Measurements from ENCODE around the gene XPO1.

Gene XPO1

GRCh38 chr2:61566566-61566965, 28.4 kb upstream of the XPO1 start:
- ChIA-PET CTCF (no interaction called here), POLR2A (ENCODE audit: low non-redundant PET) (no interaction called here)
- TF ChIP-seq, protein P1, sequence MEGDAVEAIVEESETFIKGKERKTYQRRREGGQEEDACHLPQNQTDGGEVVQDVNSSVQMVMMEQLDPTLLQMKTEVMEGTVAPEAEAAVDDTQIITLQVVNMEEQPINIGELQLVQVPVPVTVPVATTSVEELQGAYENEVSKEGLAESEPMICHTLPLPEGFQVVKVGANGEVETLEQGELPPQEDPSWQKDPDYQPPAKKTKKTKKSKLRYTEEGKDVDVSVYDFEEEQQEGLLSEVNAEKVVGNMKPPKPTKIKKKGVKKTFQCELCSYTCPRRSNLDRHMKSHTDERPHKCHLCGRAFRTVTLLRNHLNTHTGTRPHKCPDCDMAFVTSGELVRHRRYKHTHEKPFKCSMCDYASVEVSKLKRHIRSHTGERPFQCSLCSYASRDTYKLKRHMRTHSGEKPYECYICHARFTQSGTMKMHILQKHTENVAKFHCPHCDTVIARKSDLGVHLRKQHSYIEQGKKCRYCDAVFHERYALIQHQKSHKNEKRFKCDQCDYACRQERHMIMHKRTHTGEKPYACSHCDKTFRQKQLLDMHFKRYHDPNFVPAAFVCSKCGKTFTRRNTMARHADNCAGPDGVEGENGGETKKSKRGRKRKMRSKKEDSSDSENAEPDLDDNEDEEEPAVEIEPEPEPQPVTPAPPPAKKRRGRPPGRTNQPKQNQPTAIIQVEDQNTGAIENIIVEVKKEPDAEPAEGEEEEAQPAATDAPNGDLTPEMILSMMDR (conservative IDR thresholded peaks at IDR 0.05; ENCODE audit: low read depth) = no peak
- DNase-seq (ENCODE audit: low spot score) = no peak
- no peak overlapping the region for H3K27ac ChIP-seq

DNA sequence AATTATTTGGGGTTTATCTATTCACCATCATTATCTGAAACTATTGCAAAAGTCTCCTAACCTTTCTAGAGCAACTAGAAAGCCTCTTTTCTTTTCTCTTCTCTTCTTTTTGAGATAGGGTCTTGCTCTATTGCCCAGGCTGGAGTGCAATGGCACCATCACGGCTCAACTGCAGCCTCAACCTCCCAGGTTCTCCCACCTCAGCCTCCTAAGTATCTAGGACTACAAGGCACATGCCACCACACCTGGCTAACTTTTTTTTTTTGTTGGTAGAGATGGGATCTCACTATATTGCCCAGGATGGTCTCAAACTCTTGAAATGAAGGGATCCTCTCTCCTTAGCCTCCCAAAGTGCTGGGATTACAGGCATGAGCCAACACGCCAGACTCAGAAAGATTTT, 24.5 kb upstream of the XPO1 start:
- ChIA-PET CTCF (no interaction called here), POLR2A (ENCODE audit: low non-redundant PET) (no interaction called here)
- TF ChIP-seq, protein P1 (conservative IDR thresholded peaks at IDR 0.05; ENCODE audit: low read depth) = no peak
- no peak for DNase-seq (ENCODE audit: low spot score)
- no peak overlapping the region for H3K27ac ChIP-seq

GRCh38 chr2:61558160-61558559, 20.0 kb upstream of the XPO1 start:
- H3K27ac ChIP-seq = no peak overlapping the region
- TF ChIP-seq, protein P1 (conservative IDR thresholded peaks at IDR 0.05; ENCODE audit: low read depth) = no peak
- POLR2A ChIA-PET (ENCODE audit: low non-redundant PET) = no interaction called here
- DNase-seq (ENCODE audit: low spot score) = no peak
- CTCF ChIA-PET = no interaction called here

DNA sequence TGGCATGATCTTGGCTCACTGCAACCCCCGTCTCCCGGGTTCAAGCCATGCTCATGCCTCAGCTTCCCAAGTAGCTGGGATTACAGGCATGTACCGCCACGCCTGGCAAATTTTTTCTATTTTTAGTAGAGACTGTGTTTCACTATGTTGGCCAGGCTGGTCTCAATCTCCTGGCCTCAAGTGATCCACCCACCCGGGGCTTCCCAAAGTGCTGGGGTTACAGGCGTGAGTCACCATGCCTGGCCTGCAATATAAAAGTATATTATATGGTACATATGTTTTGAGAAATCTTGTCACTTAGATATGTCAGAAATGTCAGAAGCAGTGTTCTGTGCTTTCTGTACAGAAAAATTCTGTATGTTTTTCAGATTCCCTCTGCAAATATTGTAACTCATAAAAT, 19.2 kb upstream of the XPO1 start:
- ChIA-PET POLR2A (ENCODE audit: low non-redundant PET) (no interaction called here), CTCF (no interaction called here)
- H3K27ac ChIP-seq = no peak overlapping the region
- DNase-seq (ENCODE audit: low spot score) = no peak
- TF ChIP-seq, protein P1 (conservative IDR thresholded peaks at IDR 0.05; ENCODE audit: low read depth) = no peak

DNA sequence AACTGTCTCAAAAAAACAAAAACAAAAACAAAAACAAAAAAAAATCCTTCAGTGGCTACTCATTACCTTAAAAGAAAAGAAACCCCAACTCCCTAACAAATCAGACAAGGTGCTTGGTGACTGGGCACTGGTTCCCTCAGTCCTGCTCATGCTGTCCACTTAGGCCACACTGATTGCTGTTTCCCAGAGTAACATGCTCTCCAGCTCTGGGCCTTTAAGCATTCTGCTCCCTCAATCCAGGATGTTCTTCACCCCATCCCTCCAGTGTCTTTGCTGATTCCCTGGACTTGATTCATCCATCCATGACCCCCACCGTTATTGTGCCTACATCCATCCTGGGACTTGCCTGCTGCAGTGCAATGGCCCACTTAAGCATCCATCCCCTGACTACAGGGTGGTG, 16.4 kb upstream of the XPO1 start:
- CTCF ChIA-PET = interaction anchor here (0.7 kb wide), 1 partner anchor 9 kb away, joined by 3 read pairs; no protein-coding TSS in a partner anchor
- H3K27ac ChIP-seq = no peak overlapping the region
- POLR2A ChIA-PET (ENCODE audit: low non-redundant PET) = no interaction called here
- no peak for DNase-seq (ENCODE audit: low spot score)
- TF ChIP-seq, protein P1 (conservative IDR thresholded peaks at IDR 0.05; ENCODE audit: low read depth) = no peak

GRCh38 chr2:61550375-61551209, 12.4 kb upstream of the XPO1 start:
- H3K27ac ChIP-seq = no peak overlapping the region
- DNase-seq (ENCODE audit: low spot score) = no peak
- ChIA-PET POLR2A (ENCODE audit: low non-redundant PET) (no interaction called here), CTCF (interaction anchor here (0.6 kb wide), 1 partner anchor 53 kb away, joined by 3 read pairs; no protein-coding TSS in a partner anchor)
- TF ChIP-seq, protein P1 (conservative IDR thresholded peaks at IDR 0.05; ENCODE audit: low read depth) = no peak

Data from RWPE1 (cell line).